Smooth muscle cell (in vitro differentiated cells): ENCODE data around the gene ANO10. TPM values are rescaled to one million over a fixed set of nuclear protein-coding genes. Genes with fewer than 3 reads are reported as not detected.

ENCODE experiments used
- DNase-seq: peaks from one replicate; lab custom pipeline; 2025; ENCODE audit not compliant: unreplicated experiment; lab: John Stamatoyannopoulos, UW
- H2AFZ ChIP-seq: fragments of 200-600 bp; sonication (generic); 2 replicates; pipeline ENCODE4 v1.6.0; 2016; ENCODE audit warnings: antibody characterized with exemption, low read depth, mild to moderate bottlenecking
- H3F3A ChIP-seq: fragments of 200-600 bp; sonication (generic); 2 replicates; pipeline ENCODE4 v1.6.0; 2017; ENCODE audit warnings: antibody characterized with exemption, low read depth
- H3K27ac ChIP-seq: fragments of 200-600 bp; sonication (generic); 2 replicates; pipeline ENCODE4 v1.5.1; 2016; ENCODE audit warnings: low read depth, mild to moderate bottlenecking
- H3K27me3 ChIP-seq: fragments of 200-600 bp; sonication (generic); 2 replicates; pipeline ENCODE4 v1.6.1; 2016; ENCODE audit warnings: low read depth, mild to moderate bottlenecking
- H3K36me3 ChIP-seq: fragments of 200-600 bp; sonication (generic); 2 replicates; pipeline ENCODE4 v1.5.1; 2016; ENCODE audit warnings: low read depth
- H3K4me1 ChIP-seq: fragments of 200-600 bp; sonication (generic); 2 replicates; pipeline ENCODE4 v1.5.1; 2016; ENCODE audit warnings: low read depth
- H3K4me2 ChIP-seq: fragments of 200-600 bp; sonication (generic); 2 replicates; pipeline ENCODE4 v1.6.0; 2016; ENCODE audit warnings: mild to moderate bottlenecking
- H3K4me3 ChIP-seq: fragments of 200-600 bp; sonication (generic); 2 replicates; pipeline ENCODE4 v1.5.1; 2016; ENCODE audit warnings: mild to moderate bottlenecking
- H3K79me2 ChIP-seq: fragments of 200-600 bp; sonication (generic); 2 replicates; pipeline ENCODE4 v1.6.0; 2016; ENCODE audit warnings: low read depth, mild to moderate bottlenecking
- H3K9ac ChIP-seq: fragments of 200-600 bp; sonication (generic); 2 replicates; pipeline ENCODE4 v1.6.0; 2016; ENCODE audit warnings: low read depth
- H3K9me3 ChIP-seq: fragments of 200-600 bp; sonication (generic); replicated peaks from 2 replicates; pipeline ENCODE4 v1.5.1; 2016; ENCODE audit warnings: low read depth
- H4K20me1 ChIP-seq: fragments of 200-600 bp; sonication (generic); 2 replicates; pipeline ENCODE4 v1.6.0; 2016; ENCODE audit warnings: low read depth
- CTCF ChIP-seq: fragments of 200-600 bp; sonication (generic); IDR thresholded peaks from 2 replicates; pipeline ENCODE4 v1.5.1; 2017; ENCODE audit warnings: borderline replicate concordance, mild to moderate bottlenecking, antibody characterized with exemption; ENCODE audit not compliant: insufficient read depth, poor library complexity, severe bottlenecking
- WGBS: methylation state at CpG from one replicate; pipeline ENCODE4 v1.1.7; 2016; ENCODE audit warnings: low lambda C conversion rate; 5-methylcytosine and 5-hydroxymethylcytosine counted together
- polyA plus RNA-seq: library from polyadenylated mRNA; unstranded; fragments of >200 nt; fragmentation: Nextera tagmentation; extraction: Ambion mirVana; gene quantifications from 2 replicates; pipeline ENCODE4 v1.2.1, GENCODE V29; 2016
- total RNA-seq: library from RNA; depleted of rRNA; stranded (reverse); fragments of >200 nt; gene quantifications from 2 replicates; pipeline ENCODE4 v1.2.3, GENCODE V29; 2014

ANO10 gene
- total and polyA plus RNA-seq, 2 experiments from 2014 or later, result 19.2 to 25.3 TPM

GRCh38 chr3:43330981-43331380, 290.8 kb downstream of the ANO10 start:
- WGBS, result 67% methylated on average over 1 of the region's 1 CpG
- H2AFZ ChIP-seq, result no peak overlapping the region
- no peak overlapping the region for H3K4me2 ChIP-seq
- H3K79me2 ChIP-seq, result peaks cover 22% of the 10 kb centered on the region
- H3K9me3 ChIP-seq, result peaks cover 15% of the 10 kb centered on the region
- H3K36me3 ChIP-seq, result peaks cover 15% of the 10 kb centered on the region
- H4K20me1 ChIP-seq, result peaks cover 55% of the 10 kb centered on the region
- H3K4me3 ChIP-seq, result no peak overlapping the region
- H3K4me1 ChIP-seq, result no peaks in the 10 kb centered on the region
- no peaks in the 10 kb centered on the region for H3F3A ChIP-seq
- no peak overlapping the region for H3K9ac ChIP-seq
- no peak for TF ChIP-seq CTCF
- H3K27ac ChIP-seq, result no peak overlapping the region
- H3K27me3 ChIP-seq, result no peaks in the 10 kb centered on the region
- DNase-seq, result no peak

- Histone ChIP-seq H3K4me1 (no peaks in the 10 kb centered on the region), H3K79me2 (peaks cover 24% of the 10 kb centered on the region), H3K4me3 (no peak overlapping the region), H3K9ac (no peak overlapping the region), H3K9me3 (no peaks in the 10 kb centered on the region), H3K27ac (no peak overlapping the region), H3K4me2 (no peak overlapping the region), H3K27me3 (no peaks in the 10 kb centered on the region), H2AFZ (no peak overlapping the region), H4K20me1 (peaks cover 74% of the 10 kb centered on the region), H3K36me3 (no peaks in the 10 kb centered on the region), H3F3A (no peaks in the 10 kb centered on the region)
- no peak for TF ChIP-seq CTCF
- DNase-seq, result no peak
Measured at GRCh38 chr3:43328653-43329052, 293.2 kb downstream of the ANO10 start.

DNA sequence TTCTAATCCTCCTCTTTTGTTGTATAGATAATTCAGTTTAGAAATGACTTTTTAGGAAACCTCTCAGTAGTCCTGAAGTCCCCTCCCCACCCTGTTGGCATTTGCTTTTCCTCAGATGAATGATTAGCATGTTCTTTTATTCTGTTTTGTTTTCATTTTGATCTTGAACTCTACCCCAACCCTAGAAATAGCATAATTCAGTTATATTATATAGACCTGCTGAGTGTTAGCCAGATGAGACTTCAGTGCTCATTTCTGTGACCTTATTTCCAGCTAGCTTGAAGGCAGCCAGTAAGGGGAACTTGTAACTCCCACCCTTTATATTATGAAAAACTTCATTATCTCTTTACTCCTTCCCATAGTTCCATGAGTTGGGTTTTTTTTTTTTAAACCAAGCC, 294.2 kb downstream of the ANO10 start:
- peaks cover 25% of the 10 kb centered on the region for H3K79me2 ChIP-seq
- H3K4me1 ChIP-seq, result no peaks in the 10 kb centered on the region
- H3K4me2 ChIP-seq, result no peak overlapping the region
- no peak overlapping the region for H3K27ac ChIP-seq
- no peak overlapping the region for H2AFZ ChIP-seq
- H3K4me3 ChIP-seq, result no peak overlapping the region
- H3K9me3 ChIP-seq, result no peaks in the 10 kb centered on the region
- H3K9ac ChIP-seq, result no peak overlapping the region
- no peaks in the 10 kb centered on the region for H3F3A ChIP-seq
- DNase-seq, result no peak
- H3K36me3 ChIP-seq, result no peaks in the 10 kb centered on the region
- H4K20me1 ChIP-seq, result peaks cover 76% of the 10 kb centered on the region
- no peaks in the 10 kb centered on the region for H3K27me3 ChIP-seq
- no peak for TF ChIP-seq CTCF

- H3K9me3 ChIP-seq, result no peaks in the 10 kb centered on the region
- H3F3A ChIP-seq, result no peaks in the 10 kb centered on the region
- H3K4me2 ChIP-seq, result no peak overlapping the region
- no peak overlapping the region for H3K9ac ChIP-seq
- WGBS, result 67% methylated on average over 3 of the region's 3 CpGs
- no peak overlapping the region for H2AFZ ChIP-seq
- H4K20me1 ChIP-seq, result peaks cover 76% of the 10 kb centered on the region
- H3K27me3 ChIP-seq, result no peaks in the 10 kb centered on the region
- H3K27ac ChIP-seq, result no peak overlapping the region
- TF ChIP-seq CTCF, result no peak
- no peaks in the 10 kb centered on the region for H3K36me3 ChIP-seq
- no peaks in the 10 kb centered on the region for H3K4me1 ChIP-seq
- peaks cover 25% of the 10 kb centered on the region for H3K79me2 ChIP-seq
- H3K4me3 ChIP-seq, result no peak overlapping the region
- DNase-seq, result no peak
Measured at GRCh38 chr3:43326891-43327581, 294.8 kb downstream of the ANO10 start.
